ENCODE results near the gene ERC2. TPM values are rescaled to one million over a fixed set of nuclear protein-coding genes. Genes with fewer than 3 reads are reported as not detected.

The ERC2 gene
- total RNA-seq, 1 donor from 2014 or later, result 0.15 TPM

- intact Hi-C loops (cut with micrococcal nuclease), result no loop called here
Observed at GRCh38 chr3:55942868-55943267, 525.4 kb downstream of the ERC2 start.

- intact Hi-C loops (cut with micrococcal nuclease), result no loop called here
Observed at GRCh38 chr3:55939287-55939686, 529.0 kb downstream of the ERC2 start.

GRCh38 chr3:55937301-55937700, 531.0 kb downstream of the ERC2 start:
- intact Hi-C loops (cut with micrococcal nuclease), result no loop called here

GRCh38 chr3:55936549-55937052, 531.7 kb downstream of the ERC2 start:
- intact Hi-C loops (cut with micrococcal nuclease), result no loop called here

GRCh38 chr3:55935241-55935640, 533.0 kb downstream of the ERC2 start:
- intact Hi-C loops (cut with micrococcal nuclease), result no loop called here

GRCh38 chr3:55934771-55935170, 533.5 kb downstream of the ERC2 start:
- intact Hi-C loops (cut with micrococcal nuclease), result no loop called here

- intact Hi-C loops (cut with micrococcal nuclease), result no loop called here
Observed at GRCh38 chr3:55929154-55929869, 539.0 kb downstream of the ERC2 start.

GRCh38 chr3:55923626-55924025, 544.6 kb downstream of the ERC2 start:
- intact Hi-C loops (cut with micrococcal nuclease), result no loop called here

GRCh38 chr3:55923207-55923606, 545.1 kb downstream of the ERC2 start:
- intact Hi-C loops (cut with micrococcal nuclease), result no loop called here

- intact Hi-C loops (cut with micrococcal nuclease), result no loop called here
Observed at GRCh38 chr3:55912880-55913279, 555.4 kb downstream of the ERC2 start.

- intact Hi-C loops (cut with micrococcal nuclease), result no loop called here
Observed at GRCh38 chr3:55911266-55911665, 557.0 kb downstream of the ERC2 start.

GRCh38 chr3:55910543-55910942, 557.7 kb downstream of the ERC2 start:
- intact Hi-C loops (cut with micrococcal nuclease), result no loop called here

- intact Hi-C loops (cut with micrococcal nuclease), result no loop called here
Observed at GRCh38 chr3:55909373-55909772, 558.9 kb downstream of the ERC2 start.

GRCh38 chr3:55907616-55908015, 560.7 kb downstream of the ERC2 start:
- intact Hi-C loops (cut with micrococcal nuclease), result no loop called here

- intact Hi-C loops (cut with micrococcal nuclease), result no loop called here
Observed at GRCh38 chr3:55906896-55907295, 561.4 kb downstream of the ERC2 start.

GRCh38 chr3:55904716-55905115, 563.6 kb downstream of the ERC2 start:
- intact Hi-C loops (cut with micrococcal nuclease), result no loop called here

- intact Hi-C loops (cut with micrococcal nuclease), result no loop called here
Observed at GRCh38 chr3:55903680-55904079, 564.6 kb downstream of the ERC2 start.

GRCh38 chr3:55902221-55902900, 565.9 kb downstream of the ERC2 start:
- intact Hi-C loops (cut with micrococcal nuclease), result no loop called here

- intact Hi-C loops (cut with micrococcal nuclease), result no loop called here
Observed at GRCh38 chr3:55899887-55900286, 568.4 kb downstream of the ERC2 start.

- intact Hi-C loops (cut with micrococcal nuclease), result no loop called here
Observed at GRCh38 chr3:55897573-55898224, 570.6 kb downstream of the ERC2 start.

- intact Hi-C loops (cut with micrococcal nuclease), result no loop called here
Observed at GRCh38 chr3:55895897-55896566, 572.2 kb downstream of the ERC2 start.

GRCh38 chr3:55894605-55895004, 573.7 kb downstream of the ERC2 start:
- intact Hi-C loops (cut with micrococcal nuclease), result no loop called here
